Measurements from ENCODE around the gene SNAP47.

The SNAP47 gene

DNA sequence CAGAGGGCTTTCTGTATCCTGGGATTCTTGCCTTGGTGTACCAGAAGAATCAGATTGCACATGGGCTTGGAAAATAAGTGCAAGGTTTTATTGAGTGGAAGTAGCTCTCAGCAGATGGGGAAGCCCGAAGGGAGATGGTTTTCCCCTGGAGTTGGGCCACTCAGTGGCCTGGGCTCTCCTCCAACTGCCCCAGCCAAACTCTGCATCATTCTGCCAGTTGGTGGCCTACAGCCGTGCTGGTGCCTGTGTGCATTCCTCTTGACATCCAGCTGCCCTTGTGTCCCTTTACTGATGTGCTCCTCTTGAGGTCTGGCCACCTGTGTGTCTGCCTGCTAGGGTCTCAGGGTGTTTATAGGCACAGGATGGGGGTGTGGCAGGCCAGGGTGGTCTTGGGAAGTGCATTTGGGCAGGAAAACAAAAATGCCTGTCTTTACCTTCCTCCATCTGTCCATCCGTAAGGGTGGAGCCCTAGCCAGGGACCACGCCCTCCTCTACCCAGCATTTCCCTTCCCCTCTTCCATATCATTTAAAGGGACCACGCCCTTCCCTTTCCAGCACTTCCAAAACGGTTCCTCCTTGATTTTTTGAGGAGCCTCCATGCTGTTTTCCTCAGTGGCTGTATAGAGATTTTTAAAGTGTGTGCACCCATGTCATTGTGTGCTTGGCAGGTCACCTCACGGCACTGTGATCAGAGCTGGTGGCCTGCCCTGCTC lies 18.9 kb downstream of the SNAP47 start:
- no peak for DNase-seq

DNA sequence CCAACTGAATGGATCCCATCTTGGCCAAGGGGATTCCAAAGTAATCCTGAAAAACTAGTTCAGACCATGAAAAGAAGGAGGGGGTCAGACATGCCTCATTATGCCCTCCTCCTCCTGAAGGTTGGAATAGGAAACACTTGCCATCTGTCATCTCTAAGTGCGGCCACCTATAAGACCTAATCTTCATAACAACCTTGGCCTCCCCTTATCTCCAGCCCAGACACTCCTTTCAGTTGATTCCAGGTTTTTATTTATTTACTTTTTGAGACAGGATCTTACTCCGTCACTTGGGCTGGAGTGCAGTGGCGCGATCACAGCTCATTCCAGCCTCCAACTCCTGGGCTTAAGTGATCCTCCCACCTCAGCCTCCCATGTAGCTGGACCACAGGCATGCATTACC lies 19.7 kb downstream of the SNAP47 start:
- DNase-seq, result no peak

DNA sequence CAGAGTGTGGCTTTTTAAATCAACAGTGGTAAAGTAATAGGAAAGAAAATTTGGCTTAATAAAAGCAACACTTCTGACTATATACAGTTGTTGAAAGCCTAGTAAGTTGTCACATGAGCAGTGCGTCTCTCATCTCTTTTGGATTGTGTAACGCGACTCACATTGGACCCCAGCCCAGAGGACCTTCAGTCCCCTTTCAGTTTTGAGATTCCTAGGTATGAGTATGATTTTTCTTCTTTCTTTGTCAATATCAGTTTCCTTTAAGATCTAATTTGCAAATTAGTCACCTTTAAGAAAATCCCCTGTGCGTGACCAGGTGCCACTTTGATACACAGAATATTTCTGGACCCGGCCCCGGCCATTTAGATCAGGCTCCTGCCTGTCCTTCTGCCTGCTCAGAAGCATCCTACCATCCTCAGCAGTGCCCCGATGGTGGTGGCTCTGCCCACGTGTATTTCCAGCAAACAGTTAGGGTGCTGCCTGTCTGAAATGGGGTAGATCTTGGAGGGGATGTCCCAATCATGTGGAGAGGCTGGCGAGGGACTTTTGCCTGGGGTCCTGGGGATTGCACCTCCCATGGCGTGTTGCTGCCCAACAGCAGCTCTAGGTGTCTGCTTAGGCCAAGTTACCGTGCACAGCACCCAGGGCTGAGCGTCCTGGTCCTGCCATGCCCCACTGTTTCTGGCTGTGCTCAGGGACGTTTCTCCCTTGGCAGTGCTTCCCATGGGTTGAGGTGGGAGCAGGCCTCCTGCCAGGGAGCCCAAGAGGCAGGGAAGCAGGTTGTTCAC lies 21.1 kb downstream of the SNAP47 start:
- DNase-seq, result no peak

GRCh38 chr1:227757781-227758180 lies 22.5 kb downstream of the SNAP47 start:
- no peak for DNase-seq

DNA sequence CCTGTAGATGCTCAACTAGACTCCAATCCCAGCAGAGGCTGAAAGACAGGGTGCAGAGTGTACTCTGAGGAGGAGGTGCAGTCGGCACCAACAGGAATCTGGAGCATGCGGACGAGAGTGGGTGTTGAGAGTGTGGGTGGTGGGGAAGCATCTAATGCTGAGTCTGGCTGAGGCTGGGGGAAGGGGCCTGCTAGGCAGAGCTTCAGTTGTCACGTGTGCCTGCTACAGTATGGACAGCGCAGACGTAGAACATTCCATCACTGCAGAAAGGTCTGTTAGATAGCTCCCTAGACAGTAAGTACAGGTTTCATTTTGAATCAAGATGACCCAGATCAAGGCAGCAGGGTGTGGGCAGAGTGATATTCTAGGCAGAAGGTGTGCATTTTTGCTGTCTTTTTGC lies 23.1 kb downstream of the SNAP47 start:
- no peak for DNase-seq

- DNase-seq, result peak; percentile 73
Observed at GRCh38 chr1:227759341-227760300, 24.4 kb downstream of the SNAP47 start.

- no peak for DNase-seq
Observed at GRCh38 chr1:227760377-227760776, 25.1 kb downstream of the SNAP47 start.

- no peak for DNase-seq
Observed at GRCh38 chr1:227761621-227762230, 26.5 kb downstream of the SNAP47 start.

DNA sequence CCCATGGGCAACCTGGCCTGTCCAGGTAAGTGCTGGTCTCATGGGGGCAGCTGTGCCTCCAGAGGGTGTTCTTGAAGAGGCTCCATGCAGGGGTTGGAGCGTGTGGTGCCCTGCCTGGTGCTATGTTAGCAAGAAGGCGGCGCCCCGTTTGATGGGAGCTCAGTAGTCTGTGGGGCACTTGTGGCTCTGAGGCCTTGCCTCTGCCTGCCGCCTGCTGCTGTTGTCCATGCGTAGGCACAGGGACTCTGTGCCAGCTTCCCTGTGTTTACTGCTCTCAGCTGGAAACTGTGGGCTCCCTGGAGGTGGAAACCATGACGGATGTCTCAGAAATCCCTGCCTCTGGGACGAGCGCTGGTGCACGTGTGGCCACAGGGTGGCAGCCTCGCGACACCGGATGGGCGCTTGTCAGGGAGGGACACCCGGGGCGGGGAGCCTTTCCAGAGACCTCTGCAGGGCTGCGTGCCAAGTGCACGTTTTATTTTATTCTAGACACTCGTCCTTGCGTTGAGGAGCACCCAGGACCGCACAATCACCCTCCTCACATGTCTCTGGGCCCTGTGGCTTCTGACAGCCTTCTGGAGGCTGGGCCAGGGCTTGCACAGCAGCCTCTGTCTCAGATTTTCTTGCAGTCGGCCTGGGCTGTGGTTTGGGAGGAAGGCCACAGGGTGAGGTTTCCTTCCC lies 27.1 kb downstream of the SNAP47 start:
- peak; percentile 96 for DNase-seq

- no peak for DNase-seq
Observed at GRCh38 chr1:227763246-227764018, 28.2 kb downstream of the SNAP47 start.

- no peak for DNase-seq
Observed at GRCh38 chr1:227764019-227764391, 28.8 kb downstream of the SNAP47 start.

GRCh38 chr1:227765261-227766014 lies 30.2 kb downstream of the SNAP47 start:
- DNase-seq, result no peak

GRCh38 chr1:227766015-227766634 lies 30.9 kb downstream of the SNAP47 start:
- peak; percentile 84 for DNase-seq

DNA sequence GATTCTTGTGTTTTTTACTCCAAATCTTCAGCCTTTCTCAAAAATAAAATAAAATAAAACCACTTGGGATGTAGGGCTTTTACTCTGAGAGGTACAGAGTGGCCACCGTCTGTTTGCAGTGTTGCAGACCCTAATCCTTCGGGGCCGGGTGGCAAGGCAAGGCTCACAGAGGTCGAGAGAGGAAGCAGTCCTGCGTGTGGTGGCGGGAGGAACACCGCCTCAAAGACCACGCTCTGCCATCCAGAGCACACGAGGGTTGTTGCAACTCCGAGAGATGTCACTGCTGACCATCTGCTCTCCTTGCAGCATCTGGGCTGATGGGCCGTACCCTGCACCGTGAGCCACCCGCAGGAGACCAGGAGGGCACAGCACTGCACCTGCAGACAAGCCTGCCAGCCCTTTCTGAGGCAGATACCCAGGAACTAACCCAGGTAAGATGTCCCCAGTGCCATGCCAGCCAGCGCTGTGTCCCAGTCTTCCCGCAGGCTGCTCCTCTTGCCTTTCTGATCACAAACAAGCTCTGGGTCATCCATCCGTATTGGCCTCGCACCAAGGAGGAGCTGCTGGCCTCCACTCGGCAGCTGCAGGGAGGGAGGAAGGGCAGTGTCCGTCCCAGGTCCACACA lies 31.5 kb downstream of the SNAP47 start:
- DNase-seq, result no peak

DNA sequence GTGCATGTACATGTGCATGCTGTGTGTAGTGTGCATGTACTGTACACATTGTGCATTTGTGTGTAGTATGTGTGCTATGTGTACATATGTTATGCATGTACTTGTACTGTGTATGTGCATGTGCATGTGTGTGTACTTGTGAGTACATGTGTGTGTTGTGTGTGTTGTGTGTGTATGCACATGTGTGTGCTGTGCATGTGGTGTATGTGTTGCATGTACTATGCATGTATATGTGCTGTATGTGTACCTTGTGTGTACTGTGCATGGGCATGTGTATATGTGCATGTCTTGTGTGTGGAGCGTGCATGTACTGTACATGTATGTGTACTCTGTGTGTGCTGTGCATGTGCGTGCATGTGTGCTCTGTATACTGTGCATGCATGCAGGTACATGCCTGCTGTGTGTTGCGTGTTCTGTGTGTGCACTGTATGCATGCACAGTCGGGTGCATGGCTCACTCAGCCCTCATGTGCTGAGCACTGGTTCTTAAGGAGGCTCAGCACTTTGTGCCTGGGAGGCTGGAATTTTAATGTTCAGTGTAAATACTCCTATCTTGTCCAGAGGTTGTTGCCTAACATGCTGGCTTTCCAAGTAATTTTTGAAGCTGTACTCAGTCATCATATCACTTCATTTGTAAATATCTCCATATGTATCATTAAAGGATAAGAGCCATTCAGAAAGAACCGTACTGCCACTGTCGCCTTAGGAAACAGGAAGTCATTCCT lies 32.3 kb downstream of the SNAP47 start:
- DNase-seq, result no peak

- DNase-seq, result no peak
Observed at GRCh38 chr1:227768125-227768439, 32.8 kb downstream of the SNAP47 start.

GRCh38 chr1:227768640-227769039 lies 33.4 kb downstream of the SNAP47 start:
- DNase-seq, result no peak

DNA sequence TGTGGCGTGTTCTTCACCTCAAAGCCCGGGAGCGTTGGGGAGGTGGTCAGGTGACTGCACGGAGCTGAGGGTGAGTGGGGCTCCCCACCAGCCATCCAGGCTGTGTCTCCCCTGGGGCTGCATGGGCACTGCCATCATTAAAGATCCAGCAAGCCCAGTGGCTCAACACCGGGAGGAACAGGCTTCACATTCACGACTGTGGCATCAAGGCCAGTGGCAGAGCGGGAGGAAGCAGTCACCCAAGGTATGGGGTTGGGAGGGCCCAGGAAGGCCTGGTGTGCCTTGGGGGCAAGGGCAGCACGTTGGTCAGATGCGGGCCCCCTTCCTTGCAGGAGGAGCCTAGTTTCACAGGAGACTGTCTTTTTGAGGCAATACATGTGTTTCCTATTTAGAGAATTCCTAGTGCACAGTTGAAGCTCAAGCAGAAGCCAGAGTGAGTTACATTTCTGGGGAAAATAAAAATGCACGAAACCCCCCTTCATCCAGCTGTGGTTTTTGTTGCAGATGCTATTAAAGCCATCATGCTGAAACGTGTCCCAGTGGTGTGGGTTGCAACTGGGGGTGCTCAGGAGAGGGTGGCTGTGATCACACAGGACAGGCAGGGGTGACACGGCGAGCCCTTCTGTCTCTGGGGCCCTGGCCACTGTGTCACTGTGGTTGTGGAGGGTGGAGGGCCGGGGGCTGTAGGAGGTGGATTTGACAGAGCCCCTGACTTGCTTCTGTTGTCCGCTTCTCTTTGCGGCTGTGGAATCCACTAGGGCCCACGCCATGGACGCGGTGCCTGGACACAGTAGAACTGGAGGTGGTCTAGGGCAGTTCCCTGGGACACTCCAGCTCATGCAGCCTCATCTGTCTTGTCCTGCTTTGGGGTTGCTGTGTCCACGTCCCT lies 34.1 kb downstream of the SNAP47 start:
- no peak for DNase-seq
